ENCODE measurements around the gene NFIB.

GRCh38 chr9:14311956-14312685 lies 1.8 kb downstream of the NFIB start:
- TF ChIP-seq, protein P1, sequence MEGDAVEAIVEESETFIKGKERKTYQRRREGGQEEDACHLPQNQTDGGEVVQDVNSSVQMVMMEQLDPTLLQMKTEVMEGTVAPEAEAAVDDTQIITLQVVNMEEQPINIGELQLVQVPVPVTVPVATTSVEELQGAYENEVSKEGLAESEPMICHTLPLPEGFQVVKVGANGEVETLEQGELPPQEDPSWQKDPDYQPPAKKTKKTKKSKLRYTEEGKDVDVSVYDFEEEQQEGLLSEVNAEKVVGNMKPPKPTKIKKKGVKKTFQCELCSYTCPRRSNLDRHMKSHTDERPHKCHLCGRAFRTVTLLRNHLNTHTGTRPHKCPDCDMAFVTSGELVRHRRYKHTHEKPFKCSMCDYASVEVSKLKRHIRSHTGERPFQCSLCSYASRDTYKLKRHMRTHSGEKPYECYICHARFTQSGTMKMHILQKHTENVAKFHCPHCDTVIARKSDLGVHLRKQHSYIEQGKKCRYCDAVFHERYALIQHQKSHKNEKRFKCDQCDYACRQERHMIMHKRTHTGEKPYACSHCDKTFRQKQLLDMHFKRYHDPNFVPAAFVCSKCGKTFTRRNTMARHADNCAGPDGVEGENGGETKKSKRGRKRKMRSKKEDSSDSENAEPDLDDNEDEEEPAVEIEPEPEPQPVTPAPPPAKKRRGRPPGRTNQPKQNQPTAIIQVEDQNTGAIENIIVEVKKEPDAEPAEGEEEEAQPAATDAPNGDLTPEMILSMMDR (IDR thresholded peaks at IDR 0.05): no peak
- TF ChIP-seq POLR2A (IDR thresholded peaks at IDR 0.05): no peak

Data from uterus (tissue), 2 donors.